ENCODE results near the gene AGAP5. TPM values are rescaled to one million over a fixed set of nuclear protein-coding genes. Genes with fewer than 3 reads are reported as not detected.

Gene AGAP5
- total and polyA plus RNA-seq, 2 of the 8 experiments (the other 6 are each of a cell fraction or from before 2014, with no cell fraction given), result 5.4 to 6.0 TPM

- TF ChIP-seq USF2 (IDR thresholded peaks at IDR 0.05; ENCODE audit: low read length) (no peak), CHD1 (IDR thresholded peaks at IDR 0.05; ENCODE audit: low read depth, low read length) (no peak), SIRT6 (IDR thresholded peaks at IDR 0.05; ENCODE audit: low read length) (no peak)
These were observed 58.6 kb downstream of the AGAP5 start (continued) for GRCh38 chr10:73639286-73639685.
